WI38 (cell line): ENCODE measurements around the gene NDUFA12.

Experiments
- H3K4me3 ChIP-seq: 2 replicates; pipeline ENCODE4 v1.5.1; 2011; ENCODE audit warnings: low read depth, mild to moderate bottlenecking, control low read depth, low read length
- TF ChIP-seq, protein P1 (sequence below): IDR thresholded peaks from 2 replicates; pipeline ENCODE4 v1.5.1; 2012; ENCODE audit warnings: low read depth, mild to moderate bottlenecking, control low read depth, low read length

The NDUFA12 gene

DNA sequence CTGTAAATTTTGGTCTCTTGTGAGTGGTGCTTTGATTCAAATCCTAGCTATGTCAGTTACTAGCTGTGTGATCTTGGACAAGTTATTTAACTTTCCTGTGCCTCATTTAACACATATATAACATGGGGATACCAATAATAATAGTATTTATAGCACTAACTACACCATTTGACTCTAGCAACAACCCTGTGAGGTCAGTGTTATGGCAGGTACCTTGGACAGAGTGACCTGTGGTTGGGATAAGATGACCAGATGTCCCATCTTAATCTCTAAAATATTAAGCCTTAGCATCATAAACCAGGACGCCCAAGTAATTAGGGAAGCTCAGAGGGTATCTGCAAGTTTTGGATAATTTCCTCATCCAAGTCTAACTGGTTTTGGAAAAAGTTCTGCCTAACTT, 73.7 kb downstream of the NDUFA12 start:
- no peak overlapping the region for H3K4me3 ChIP-seq
- TF ChIP-seq, protein P1, sequence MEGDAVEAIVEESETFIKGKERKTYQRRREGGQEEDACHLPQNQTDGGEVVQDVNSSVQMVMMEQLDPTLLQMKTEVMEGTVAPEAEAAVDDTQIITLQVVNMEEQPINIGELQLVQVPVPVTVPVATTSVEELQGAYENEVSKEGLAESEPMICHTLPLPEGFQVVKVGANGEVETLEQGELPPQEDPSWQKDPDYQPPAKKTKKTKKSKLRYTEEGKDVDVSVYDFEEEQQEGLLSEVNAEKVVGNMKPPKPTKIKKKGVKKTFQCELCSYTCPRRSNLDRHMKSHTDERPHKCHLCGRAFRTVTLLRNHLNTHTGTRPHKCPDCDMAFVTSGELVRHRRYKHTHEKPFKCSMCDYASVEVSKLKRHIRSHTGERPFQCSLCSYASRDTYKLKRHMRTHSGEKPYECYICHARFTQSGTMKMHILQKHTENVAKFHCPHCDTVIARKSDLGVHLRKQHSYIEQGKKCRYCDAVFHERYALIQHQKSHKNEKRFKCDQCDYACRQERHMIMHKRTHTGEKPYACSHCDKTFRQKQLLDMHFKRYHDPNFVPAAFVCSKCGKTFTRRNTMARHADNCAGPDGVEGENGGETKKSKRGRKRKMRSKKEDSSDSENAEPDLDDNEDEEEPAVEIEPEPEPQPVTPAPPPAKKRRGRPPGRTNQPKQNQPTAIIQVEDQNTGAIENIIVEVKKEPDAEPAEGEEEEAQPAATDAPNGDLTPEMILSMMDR: no peak

DNA sequence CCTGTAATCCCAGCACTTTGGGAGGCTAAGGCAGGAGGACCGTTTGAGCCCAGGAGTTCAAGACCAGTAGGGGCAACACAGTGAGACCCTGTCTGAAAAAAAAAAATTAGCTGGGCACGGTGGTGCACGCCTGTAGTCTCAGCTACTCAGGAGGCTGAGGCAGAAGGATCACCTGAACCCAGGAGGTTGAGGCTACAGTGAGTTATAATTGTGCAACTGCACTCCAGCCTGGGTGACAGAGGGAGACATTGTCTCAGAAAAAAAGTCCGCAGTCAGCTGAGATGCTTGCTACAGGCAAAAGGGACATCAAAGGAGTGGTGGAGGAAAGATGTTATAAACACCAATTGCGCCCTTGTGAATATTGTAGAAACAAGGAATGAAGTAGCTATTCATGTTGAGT, 77.8 kb downstream of the NDUFA12 start:
- no peak overlapping the region for H3K4me3 ChIP-seq
- TF ChIP-seq, protein P1: no peak

DNA sequence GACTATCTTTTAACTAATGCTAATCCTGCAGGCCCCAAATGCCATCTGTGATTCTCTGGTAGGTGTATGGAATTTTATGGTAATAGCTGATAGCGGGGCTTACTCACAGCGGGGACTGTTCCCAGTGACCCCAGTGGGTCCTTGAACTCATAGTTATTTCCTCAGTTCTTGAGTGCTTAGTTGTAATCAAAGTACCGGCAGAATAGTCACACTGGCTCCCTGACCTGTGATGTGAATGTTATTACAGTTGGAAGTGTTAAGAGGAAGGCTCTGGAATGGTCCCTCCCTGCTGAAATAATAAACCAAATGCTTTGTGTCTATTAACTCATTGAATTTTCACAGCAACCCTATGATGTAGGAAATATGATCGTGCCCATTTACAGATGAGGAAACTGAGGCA, 78.3 kb downstream of the NDUFA12 start:
- no peak overlapping the region for H3K4me3 ChIP-seq
- TF ChIP-seq, protein P1: no peak

DNA sequence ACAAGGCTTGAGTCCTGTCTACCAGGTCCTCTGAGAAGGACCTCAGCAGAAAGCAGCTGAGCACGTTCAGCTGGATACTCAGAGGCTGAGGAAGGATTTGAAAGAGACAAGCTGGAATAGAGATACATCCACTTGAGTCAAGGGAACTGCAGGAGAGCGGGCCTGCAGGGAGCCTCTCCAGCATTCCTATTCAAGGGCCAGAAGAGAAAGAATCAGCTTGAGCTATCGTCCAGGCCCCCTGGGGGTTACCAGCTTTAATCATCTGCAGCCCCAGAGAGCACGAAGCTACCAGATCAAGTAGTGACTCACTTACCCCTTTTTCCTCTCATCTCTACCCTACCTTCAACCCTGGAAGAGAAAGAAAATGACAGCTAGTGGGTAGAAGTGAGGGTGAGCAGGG, 80.9 kb downstream of the NDUFA12 start:
- TF ChIP-seq, protein P1: no peak
- no peak overlapping the region for H3K4me3 ChIP-seq
